Thyroid gland (tissue), 4 donors: ENCODE results near the gene PKP4. TPM values are rescaled to one million over a fixed set of nuclear protein-coding genes. Genes with fewer than 3 reads are reported as not detected.

Source experiments
- DNase-seq, 2 donors: peaks; one replicate each; pipeline ENCODE4 v3.0.0-alpha.2; 2019
- H3K27ac ChIP-seq, 3 donors: fragments of 200-600 bp; sonication (generic); 1 replicate in 2 of 3; 2 replicates in 1 of 3; pipeline ENCODE4 v1.5.1; 2016 to 2019; ENCODE audit warnings: mild to moderate bottlenecking in 1 of 3, moderate library complexity in 1 of 3
- H3K27me3 ChIP-seq: fragments of 200-600 bp; sonication (generic); one replicate; pipeline ENCODE4 v1.5.1; 2019
- H3K36me3 ChIP-seq, 2 donors: fragments of 200-600 bp; sonication (generic); one replicate each; pipeline ENCODE4 v1.5.1; 2016 to 2019
- H3K4me1 ChIP-seq, 2 donors: fragments of 200-600 bp; sonication (generic); one replicate each; pipeline ENCODE4 v1.5.1; 2017 to 2019
- H3K4me3 ChIP-seq, 3 donors: fragments of 200-600 bp; sonication (generic); replicated peaks in 1 of 3; 1 replicate in 2 of 3; 2 replicates in 1 of 3; pipeline ENCODE4 v1.5.1; 2016; ENCODE audit warnings: mild to moderate bottlenecking in 1 of 3
- H3K9me3 ChIP-seq: fragments of 200-600 bp; sonication (generic); one replicate; pipeline ENCODE4 v1.5.1; 2017
- CTCF ChIP-seq, 6 experiments: fragments of 200-600 bp in 3 of 6; fragments of 450-650 bp in 3 of 6; sonication (generic) in 3 of 6; IDR thresholded peaks; one replicate each; pipeline ENCODE4 v1.5.1; 2016 to 2019; ENCODE audit warnings: antibody characterized with exemption in 6 of 6, mild to moderate bottlenecking in 2 of 6, inconsistent platforms in 1 of 6, moderate library complexity in 1 of 6
- POLR2A ChIP-seq, 2 donors: fragments of 450-650 bp; IDR thresholded peaks; one replicate each; pipeline ENCODE4 v1.6.1; 2017; ENCODE audit warnings: antibody characterized with exemption in 2 of 2, mild to moderate bottlenecking in 2 of 2, moderate library complexity in 1 of 2
- WGBS, 2 donors: methylation state at CpG; one replicate each; pipeline ENCODE4 v1.1.5; 2017; 5-methylcytosine and 5-hydroxymethylcytosine counted together
- intact Hi-C: fragments of 100-400 bp; cut with DNase I; formaldehyde crosslinking; loops from one replicate; pipeline ENCODE4 v1.15.1; 2023
- total RNA-seq, 4 donors: library from RNA; depleted of rRNA; stranded (reverse); fragments of >200 nt; gene quantifications; one replicate each; pipeline ENCODE4 v1.2.3, GENCODE V29; 2016

Gene PKP4
- total RNA-seq, 4 donors from 2014 or later: 117 to 155 (median 136) TPM

- Histone ChIP-seq H3K4me3 (no peak overlapping the region), H3K9me3 (no peaks in the 10 kb centered on the region), H3K27me3 (no peaks in the 10 kb centered on the region), H3K4me1 (no peaks in the 10 kb centered on the region), H3K27ac (no peak overlapping the region), H3K36me3 (no peaks in the 10 kb centered on the region)
- no peak for TF ChIP-seq POLR2A (IDR thresholded peaks at IDR 0.05)
- TF ChIP-seq CTCF (IDR thresholded peaks at IDR 0.05): no peak
- DNase-seq: no peak
- intact Hi-C loops: no loop called here
- 96 to 98% methylated on average over 2 of the region's 2 CpGs for WGBS, 2 donors
Measured at GRCh38 chr2:158647436-158648231, 190.9 kb downstream of the PKP4 start.

GRCh38 chr2:158649846-158650245, 193.1 kb downstream of the PKP4 start:
- no peak overlapping the region for H3K27ac ChIP-seq
- no peaks in the 10 kb centered on the region for H3K36me3 ChIP-seq
- H3K27me3 ChIP-seq: no peaks in the 10 kb centered on the region
- no peak overlapping the region for H3K4me3 ChIP-seq
- intact Hi-C loops: no loop called here
- 46 to 95% methylated on average over 2 of the region's 2 CpGs for WGBS, 2 donors
- no peaks in the 10 kb centered on the region for H3K4me1 ChIP-seq
- no peaks in the 10 kb centered on the region for H3K9me3 ChIP-seq
- no peak for DNase-seq
- TF ChIP-seq POLR2A (IDR thresholded peaks at IDR 0.05): no peak
- TF ChIP-seq CTCF (IDR thresholded peaks at IDR 0.05): no peak

GRCh38 chr2:158650646-158651357, 194.1 kb downstream of the PKP4 start:
- no peak overlapping the region for H3K4me3 ChIP-seq
- H3K27ac ChIP-seq: no peak overlapping the region
- WGBS, 2 donors: 95% methylated on average over 6 of the region's 6 CpGs
- H3K36me3 ChIP-seq: no peaks in the 10 kb centered on the region
- H3K9me3 ChIP-seq: no peaks in the 10 kb centered on the region
- no peaks in the 10 kb centered on the region for H3K27me3 ChIP-seq
- no peak for DNase-seq
- H3K4me1 ChIP-seq: peaks cover 5 to 10% of the 10 kb centered on the region in 2 donors
- intact Hi-C loops: no loop called here
- no peak for TF ChIP-seq CTCF (IDR thresholded peaks at IDR 0.05)
- TF ChIP-seq POLR2A (IDR thresholded peaks at IDR 0.05): no peak

- TF ChIP-seq CTCF (IDR thresholded peaks at IDR 0.05): no peak
- TF ChIP-seq POLR2A (IDR thresholded peaks at IDR 0.05): no peak
- WGBS, 2 donors: 91 to 97% methylated on average over 6 of the region's 6 CpGs
Measured at GRCh38 chr2:158651358-158652057, 194.8 kb downstream of the PKP4 start.

More at GRCh38 chr2:158651358-158652057, 194.8 kb downstream of the PKP4 start:
- H3K4me1 ChIP-seq: peaks cover 8 to 17% of the 10 kb centered on the region in 2 donors
- no peaks in the 10 kb centered on the region for H3K36me3 ChIP-seq
- DNase-seq: no peak
- H3K27me3 ChIP-seq: no peaks in the 10 kb centered on the region
- H3K27ac ChIP-seq: no peak overlapping the region
- H3K4me3 ChIP-seq: no peak overlapping the region
- H3K9me3 ChIP-seq: no peaks in the 10 kb centered on the region
- intact Hi-C loops: no loop called here
